ENCODE results near the gene EYS.

Gene EYS

GRCh38 chr6:65680232-65680631 lies 26.8 kb downstream of the EYS start:
- Mint-ChIP-seq H3K9me3 (peaks cover 5% of the 10 kb centered on the region), H3K27ac (no peak overlapping the region), H3K27me3 (ENCODE audit: low read depth) (no peaks in the 10 kb centered on the region), H3K36me3 (ENCODE audit: low read depth) (no peaks in the 10 kb centered on the region), H3K4me3 (no peak overlapping the region), H3K4me1 (no peaks in the 10 kb centered on the region)
- no peak for TF ChIP-seq CTCF (IDR thresholded peaks at IDR 0.05; ENCODE audit: unreplicated experiment in 3 of 3)

DNA sequence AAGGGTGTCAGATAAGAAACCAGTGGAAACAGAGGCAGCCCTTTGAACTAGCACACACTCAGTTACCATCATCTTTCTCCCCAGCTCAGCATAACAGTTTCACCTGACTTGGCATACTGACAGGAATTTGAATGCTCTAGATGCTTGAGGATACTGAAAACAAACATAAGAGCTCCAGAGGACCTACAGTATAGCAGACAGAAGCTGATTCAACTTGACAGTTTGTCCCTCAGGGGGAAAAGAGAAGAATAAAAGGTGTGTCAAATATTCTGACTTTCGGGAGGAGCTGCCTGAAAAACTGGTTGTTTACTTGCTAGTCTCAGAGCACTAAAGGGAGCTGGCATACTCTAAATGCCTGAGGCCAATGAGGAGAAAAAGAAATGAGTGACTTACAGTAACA lies 35.1 kb downstream of the EYS start:
- Mint-ChIP-seq H3K36me3 (ENCODE audit: low read depth) (peaks cover 4% of the 10 kb centered on the region), H3K4me1 (no peaks in the 10 kb centered on the region)

GRCh38 chr6:65667916-65668656 lies 38.9 kb downstream of the EYS start:
- H3K4me3 Mint-ChIP-seq = no peak overlapping the region
- H3K27me3 Mint-ChIP-seq (ENCODE audit: low read depth) = no peaks in the 10 kb centered on the region
- no peaks in the 10 kb centered on the region for H3K4me1 Mint-ChIP-seq
- peaks cover 2% of the 10 kb centered on the region for H3K36me3 Mint-ChIP-seq (ENCODE audit: low read depth)
- H3K27ac Mint-ChIP-seq = no peak overlapping the region
- H3K9me3 Mint-ChIP-seq = peaks cover 5% of the 10 kb centered on the region
- no peak for TF ChIP-seq CTCF (IDR thresholded peaks at IDR 0.05; ENCODE audit: unreplicated experiment in 3 of 3)

More for the DNA sequence above, 35.1 kb downstream of the EYS start:
- no peak overlapping the region for H3K27ac Mint-ChIP-seq
- no peak overlapping the region for H3K4me3 Mint-ChIP-seq
- H3K9me3 Mint-ChIP-seq = peaks cover 11% of the 10 kb centered on the region
- H3K27me3 Mint-ChIP-seq (ENCODE audit: low read depth) = no peaks in the 10 kb centered on the region
- TF ChIP-seq CTCF (IDR thresholded peaks at IDR 0.05; ENCODE audit: unreplicated experiment in 3 of 3) = no peak

DNA sequence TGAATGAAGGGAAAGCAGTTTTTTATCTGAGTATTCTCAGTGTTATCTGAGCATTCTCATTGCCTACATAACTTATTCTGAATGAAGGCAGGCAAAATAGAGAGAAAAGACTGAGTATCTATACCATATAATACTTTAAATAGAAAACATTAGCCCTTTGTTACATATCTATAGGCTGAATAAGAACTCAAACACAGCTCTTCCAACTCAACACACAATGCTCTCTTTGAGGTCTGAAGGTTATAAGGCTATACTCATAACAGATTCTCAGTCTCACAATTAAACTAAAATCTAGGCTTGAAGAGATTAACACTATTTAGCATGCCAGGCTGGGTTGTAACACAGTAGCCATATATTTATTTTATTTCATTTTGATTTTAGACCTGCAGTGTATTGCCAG lies 56.9 kb downstream of the EYS start:
- H3K4me1 Mint-ChIP-seq = no peaks in the 10 kb centered on the region
- no peak overlapping the region for H3K27ac Mint-ChIP-seq
- no peaks in the 10 kb centered on the region for H3K27me3 Mint-ChIP-seq (ENCODE audit: low read depth)
- H3K9me3 Mint-ChIP-seq = peaks cover 22% of the 10 kb centered on the region
- no peak overlapping the region for H3K4me3 Mint-ChIP-seq
- no peak for TF ChIP-seq CTCF (IDR thresholded peaks at IDR 0.05; ENCODE audit: unreplicated experiment in 3 of 3)
- no peaks in the 10 kb centered on the region for H3K36me3 Mint-ChIP-seq (ENCODE audit: low read depth)

GRCh38 chr6:65649392-65649791 lies 57.6 kb downstream of the EYS start:
- Mint-ChIP-seq H3K27ac (no peak overlapping the region), H3K9me3 (peaks cover 28% of the 10 kb centered on the region), H3K4me3 (no peak overlapping the region), H3K27me3 (ENCODE audit: low read depth) (no peaks in the 10 kb centered on the region), H3K36me3 (ENCODE audit: low read depth) (no peaks in the 10 kb centered on the region), H3K4me1 (no peaks in the 10 kb centered on the region)
- no peak for TF ChIP-seq CTCF (IDR thresholded peaks at IDR 0.05; ENCODE audit: unreplicated experiment in 3 of 3)

GRCh38 chr6:65646544-65646943 lies 60.5 kb downstream of the EYS start:
- no peaks in the 10 kb centered on the region for H3K27me3 Mint-ChIP-seq (ENCODE audit: low read depth)
- no peaks in the 10 kb centered on the region for H3K4me1 Mint-ChIP-seq
- no peaks in the 10 kb centered on the region for H3K36me3 Mint-ChIP-seq (ENCODE audit: low read depth)
- no peak overlapping the region for H3K4me3 Mint-ChIP-seq
- no peak overlapping the region for H3K27ac Mint-ChIP-seq
- peaks cover 33% of the 10 kb centered on the region for H3K9me3 Mint-ChIP-seq
- no peak for TF ChIP-seq CTCF (IDR thresholded peaks at IDR 0.05; ENCODE audit: unreplicated experiment in 3 of 3)

Measured in nephron (organoid).